ENCODE measurements around the gene NR3C1. TPM values are rescaled to one million over a fixed set of nuclear protein-coding genes. Genes with fewer than 3 reads are reported as not detected.

NR3C1 gene
- total and polyA plus RNA-seq, 2 of the 13 experiments (the other 11 are each of a cell fraction or from before 2014, with no cell fraction given): 10.0 to 24.3 TPM

- Histone ChIP-seq H3K9me3 (ENCODE audit: low read length) (no peaks in the 10 kb centered on the region), H3K4me2 (ENCODE audit: low read depth, low read length) (no peak overlapping the region), H3K4me1 (ENCODE audit: insufficient read depth, low read length) (peaks cover 46% of the 10 kb centered on the region), H3K27ac (ENCODE audit: extremely low read length, insufficient read depth, low read length) (peak overlapping the region; percentile 22), H3K4me3 (replicated peaks in 1 of 3; ENCODE audit: insufficient read depth in 1 of 3, low read depth in 2 of 3, low read length in 3 of 3) (no peak overlapping the region), H3K9ac (ENCODE audit: insufficient read depth, low read depth, low read length) (no peak overlapping the region), H4K20me1 (ENCODE audit: insufficient read depth, low read length) (no peaks in the 10 kb centered on the region), H3K27me3 (ENCODE audit: control insufficient read depth in 1 of 2, insufficient read depth in 2 of 2, low read length in 2 of 2) (no peaks in the 10 kb centered on the region; a peak in 1 of 5 replicates), H3K79me2 (ENCODE audit: insufficient read depth, low read length) (peaks cover 6% of the 10 kb centered on the region), H2AFZ (ENCODE audit: low read length) (no peak overlapping the region), H3K36me3 (replicated peaks in 1 of 2; ENCODE audit: control insufficient read depth in 1 of 2, insufficient read depth in 2 of 2, low read length in 2 of 2) (no peaks in the 10 kb centered on the region; a peak in 1 of 5 replicates)
- intact Hi-C loops (cut with micrococcal nuclease; ENCODE audit: unreplicated experiment) (no loop called here), in situ Hi-C loops (cut with HindIII; ENCODE audit: extremely low pct_ligation_motif_present, low pct_unique_long_range_greater_than_20kb) (no loop called here)
- CTCF ChIA-PET (ENCODE audit: low intra/inter-chr PET ratio, low total read pairs): no interaction called here
- TF ChIP-seq ZNF251 (CRISPR knock-in tag; IDR thresholded peaks at IDR 0.05) (no peak), DNMT1 (CRISPR knock-in tag; IDR thresholded peaks at IDR 0.05) (no peak), THAP11 (CRISPR knock-in tag; IDR thresholded peaks at IDR 0.05) (no peak)
- TF ChIP-seq, protein P1, sequence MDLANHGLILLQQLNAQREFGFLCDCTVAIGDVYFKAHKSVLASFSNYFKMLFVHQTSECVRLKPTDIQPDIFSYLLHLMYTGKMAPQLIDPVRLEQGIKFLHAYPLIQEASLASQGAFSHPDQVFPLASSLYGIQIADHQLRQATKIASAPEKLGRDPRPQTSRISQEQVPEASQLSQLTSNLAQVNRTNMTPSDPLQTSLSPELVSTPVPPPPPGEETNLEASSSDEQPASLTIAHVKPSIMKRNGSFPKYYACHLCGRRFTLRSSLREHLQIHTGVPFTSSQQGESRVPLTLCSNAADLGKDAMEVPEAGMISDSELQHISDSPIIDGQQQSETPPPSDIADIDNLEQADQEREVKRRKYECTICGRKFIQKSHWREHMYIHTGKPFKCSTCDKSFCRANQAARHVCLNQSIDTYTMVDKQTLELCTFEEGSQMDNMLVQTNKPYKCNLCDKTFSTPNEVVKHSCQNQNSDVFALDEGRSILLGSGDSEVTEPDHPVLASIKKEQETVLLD (CRISPR knock-in tag; IDR thresholded peaks at IDR 0.05; ENCODE audit: low read depth): no peak
- 52% methylated on average over 1 of the region's 1 CpG for WGBS (ENCODE audit: low lambda C conversion rate)
- no TSS peak for BruUV-seq (replicated peaks)
- DNase-seq (ENCODE audit: low spot score): no peak
- no peak for ATAC-seq
- POLR2A ChIA-PET: interaction anchor here (1.3 kb wide), 1 partner anchor 57 kb away, joined by 3 read pairs; the partner anchor contains the start of gene NR3C1
- no peak for FAIRE-seq
Observed at GRCh38 chr5:143347046-143347445, 56.4 kb downstream of the NR3C1 start.

GRCh38 chr5:143345671-143346440, 57.6 kb downstream of the NR3C1 start:
- no TSS peak for BruUV-seq (replicated peaks)
- CTCF ChIA-PET (ENCODE audit: low intra/inter-chr PET ratio, low total read pairs): no interaction called here
- H3K9ac ChIP-seq (ENCODE audit: insufficient read depth, low read depth, low read length): no peak overlapping the region
- H2AFZ ChIP-seq (ENCODE audit: low read length): no peak overlapping the region
- TF ChIP-seq SRSF9 (IDR thresholded peaks at IDR 0.05; ENCODE audit: borderline replicate concordance, insufficient read depth, low read depth, low read length, poor library complexity, severe bottlenecking) (no peak), ZNF678 (CRISPR knock-in tag; IDR thresholded peaks at IDR 0.05) (no peak), POLR2AphosphoS5 (IDR thresholded peaks at IDR 0.05; ENCODE audit: low read depth, low read length) (no peak), NAIF1 (CRISPR knock-in tag; IDR thresholded peaks at IDR 0.05; ENCODE audit: borderline replicate concordance) (no peak), ZNF720 (CRISPR knock-in tag; IDR thresholded peaks at IDR 0.05) (no peak)
- TF ChIP-seq, protein P2, sequence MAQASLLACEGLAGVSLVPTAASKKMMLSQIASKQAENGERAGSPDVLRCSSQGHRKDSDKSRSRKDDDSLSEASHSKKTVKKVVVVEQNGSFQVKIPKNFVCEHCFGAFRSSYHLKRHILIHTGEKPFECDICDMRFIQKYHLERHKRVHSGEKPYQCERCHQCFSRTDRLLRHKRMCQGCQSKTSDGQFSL (CRISPR knock-in tag; IDR thresholded peaks at IDR 0.05): no peak
- intact Hi-C loops (cut with micrococcal nuclease; ENCODE audit: unreplicated experiment) (no loop called here), in situ Hi-C loops (cut with HindIII; ENCODE audit: extremely low pct_ligation_motif_present, low pct_unique_long_range_greater_than_20kb) (no loop called here)
- no peaks in the 10 kb centered on the region for H3K9me3 ChIP-seq (ENCODE audit: low read length)
- no peak overlapping the region for H3K4me2 ChIP-seq (ENCODE audit: low read depth, low read length)
- POLR2A ChIA-PET: no interaction called here
- no peak for FAIRE-seq
- H3K4me3 ChIP-seq (replicated peaks in 1 of 3; ENCODE audit: insufficient read depth in 1 of 3, low read depth in 2 of 3, low read length in 3 of 3): no peak overlapping the region
- ATAC-seq: no peak
- WGBS (ENCODE audit: low lambda C conversion rate): 94% methylated on average over 1 of the region's 1 CpG
- H3K79me2 ChIP-seq (ENCODE audit: insufficient read depth, low read length): peaks cover 5% of the 10 kb centered on the region
- no peak for DNase-seq (ENCODE audit: low spot score)
- no peaks in the 10 kb centered on the region; a peak in 1 of 5 replicates for H3K36me3 ChIP-seq (replicated peaks in 1 of 2; ENCODE audit: control insufficient read depth in 1 of 2, insufficient read depth in 2 of 2, low read length in 2 of 2)
- no peak overlapping the region for H3K27ac ChIP-seq (ENCODE audit: extremely low read length, insufficient read depth, low read length)
- no peaks in the 10 kb centered on the region for H4K20me1 ChIP-seq (ENCODE audit: insufficient read depth, low read length)
- H3K4me1 ChIP-seq (ENCODE audit: insufficient read depth, low read length): peaks cover 43% of the 10 kb centered on the region
- no peaks in the 10 kb centered on the region; a peak in 1 of 5 replicates for H3K27me3 ChIP-seq (ENCODE audit: control insufficient read depth in 1 of 2, insufficient read depth in 2 of 2, low read length in 2 of 2)

Data from HepG2 (cell line).